HL-60/S4 treated with phorbol 12-myristate 13-acetate at 8.2 ng/mL for 4 days and 3 days (cell line): Measurements from ENCODE around the gene EXOSC9.

Source experiments
- in situ Hi-C: fragments of 300-500 bp; cut with MboI; formaldehyde crosslinking; loops from 2 replicates; pipeline ENCODE4 v1.15.0; 2022; ENCODE audit warnings: low sequenced_read_pairs

The EXOSC9 gene

GRCh38 chr4:121822796-121823504 lies 21.8 kb downstream of the EXOSC9 start:
- in situ Hi-C loops = no loop called here

GRCh38 chr4:121823505-121824170 lies 22.5 kb downstream of the EXOSC9 start, which contains the start of gene CCNA2:
Gene CCNA2 (minus strand): TSS chr4:121823883. CDS start chr4:121823628, 255 bp downstream.
- in situ Hi-C loops = no loop called here

GRCh38 chr4:121824171-121824527 lies 23.0 kb downstream of the EXOSC9 start:
- in situ Hi-C loops = no loop called here

GRCh38 chr4:121824950-121825349 lies 23.8 kb downstream of the EXOSC9 start:
- in situ Hi-C loops = no loop called here

- in situ Hi-C loops = no loop called here
Observed at GRCh38 chr4:121827853-121828252, 26.7 kb downstream of the EXOSC9 start.

DNA sequence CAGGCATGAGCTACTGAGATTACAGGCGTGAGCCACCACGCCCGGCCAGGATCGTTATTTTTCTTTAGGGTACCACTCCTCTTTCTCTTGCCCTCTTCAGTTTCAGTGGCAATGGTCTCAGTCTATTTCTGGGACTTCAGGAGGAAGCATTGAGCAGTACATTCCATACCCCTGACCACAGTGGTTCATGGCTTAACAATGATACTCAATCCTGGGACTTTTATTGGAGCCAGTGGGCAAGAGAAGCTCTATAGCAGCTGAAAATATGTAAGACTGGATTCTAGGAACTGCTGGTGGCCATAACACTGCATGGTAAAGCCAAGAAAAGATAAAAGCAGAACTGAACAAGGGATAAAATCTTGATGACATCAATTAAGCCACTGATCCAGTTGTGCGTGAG lies 28.4 kb downstream of the EXOSC9 start:
- in situ Hi-C loops = no loop called here

- in situ Hi-C loops = no loop called here
Observed at GRCh38 chr4:121838136-121838535, 37.0 kb downstream of the EXOSC9 start.

- in situ Hi-C loops = no loop called here
Observed at GRCh38 chr4:121842862-121843261, 41.7 kb downstream of the EXOSC9 start.

GRCh38 chr4:121846662-121847061 lies 45.5 kb downstream of the EXOSC9 start:
- in situ Hi-C loops = no loop called here

- in situ Hi-C loops = no loop called here
Observed at GRCh38 chr4:121851354-121851753, 50.2 kb downstream of the EXOSC9 start.

DNA sequence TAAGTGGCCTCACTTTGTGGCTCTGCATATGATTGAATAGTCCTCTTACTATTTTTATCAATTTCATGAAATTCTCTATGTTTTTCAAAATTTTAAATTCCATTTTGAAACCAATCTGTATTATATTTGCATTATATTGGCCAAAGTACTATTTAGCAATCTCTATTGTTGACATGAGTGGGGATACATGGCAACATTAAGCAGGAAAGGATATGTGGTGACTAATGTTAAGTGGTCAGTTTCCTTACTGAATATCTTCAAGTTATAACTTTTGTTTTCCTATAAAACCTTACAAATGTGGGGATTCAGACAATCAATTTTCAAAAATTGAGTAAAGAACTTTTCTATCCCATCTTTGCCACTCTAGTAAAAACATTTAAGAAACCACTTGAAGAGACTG lies 59.0 kb downstream of the EXOSC9 start:
- in situ Hi-C loops = no loop called here

- in situ Hi-C loops = no loop called here
Observed at GRCh38 chr4:121861426-121861825, 60.3 kb downstream of the EXOSC9 start.

DNA sequence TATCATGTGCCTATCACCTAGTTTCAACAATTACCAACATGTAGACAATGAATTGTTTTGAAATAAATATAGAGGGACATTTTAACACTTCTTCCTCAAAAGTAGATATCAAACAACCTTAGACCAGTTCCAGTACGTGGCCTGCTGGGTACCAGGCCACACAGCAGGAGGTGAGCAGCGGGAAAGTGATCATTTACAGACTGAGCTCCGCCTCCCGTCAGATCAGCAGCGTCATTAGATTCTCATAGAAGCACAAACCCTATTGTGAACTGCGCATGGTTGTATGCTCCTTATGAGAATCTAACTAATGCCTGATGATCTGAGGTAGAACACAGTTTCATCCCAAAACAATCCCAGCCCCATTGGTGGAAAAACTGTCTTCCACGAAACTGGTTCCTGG lies 62.7 kb downstream of the EXOSC9 start:
- in situ Hi-C loops = no loop called here
